DOHH2 (cell line): ENCODE measurements around the gene ACOT4.

ENCODE experiments used
- H3F3A ChIP-seq: fragments of 200-600 bp; sonication (generic), shearing (Covaris generic); 2 replicates; pipeline ENCODE4 v1.6.0; 2016; ENCODE audit warnings: antibody characterized with exemption, mild to moderate bottlenecking; ENCODE audit not compliant: control insufficient read depth, insufficient read depth
- H3K27ac ChIP-seq: fragments of 200-600 bp; sonication (generic); 2 replicates; pipeline ENCODE4 v1.5.1; 2014; ENCODE audit warnings: low read depth, mild to moderate bottlenecking, low read length, moderate library complexity
- H3K27me3 ChIP-seq: fragments of 200-600 bp; sonication (generic); 2 replicates; pipeline ENCODE4 v1.6.1; 2014; ENCODE audit warnings: mild to moderate bottlenecking, low read length, mixed read lengths; ENCODE audit not compliant: control insufficient read depth
- H3K36me3 ChIP-seq: fragments of 200-600 bp; sonication (generic); 2 replicates; pipeline ENCODE4 v1.6.1; 2014; ENCODE audit warnings: mild to moderate bottlenecking, low read length, moderate library complexity, mixed read lengths; ENCODE audit not compliant: control insufficient read depth
- H3K4me1 ChIP-seq: fragments of 200-600 bp; sonication (generic); 2 replicates; pipeline ENCODE4 v1.6.1; 2014; ENCODE audit warnings: mild to moderate bottlenecking, low read length, mixed read lengths; ENCODE audit not compliant: control insufficient read depth
- H3K4me2 ChIP-seq: fragments of 200-600 bp; sonication (generic); 2 replicates; pipeline ENCODE4 v1.6.0; 2014; ENCODE audit warnings: mild to moderate bottlenecking, low read length, moderate library complexity
- H3K4me3 ChIP-seq: fragments of 200-600 bp; sonication (generic); 2 replicates; pipeline ENCODE4 v1.5.1; 2014; ENCODE audit warnings: mild to moderate bottlenecking, low read length, mixed read lengths
- H3K79me2 ChIP-seq: fragments of 200-600 bp; sonication (generic); 2 replicates; pipeline ENCODE4 v1.6.1; 2014; ENCODE audit warnings: mild to moderate bottlenecking, low read length, mixed read lengths; ENCODE audit not compliant: control insufficient read depth
- H3K9me2 ChIP-seq: fragments of 200-600 bp; sonication (generic); replicated peaks from 2 replicates; pipeline ENCODE4 v1.6.1; 2014; ENCODE audit warnings: mild to moderate bottlenecking, low read length, mixed read lengths; ENCODE audit not compliant: control insufficient read depth
- H3K9me3 ChIP-seq: fragments of 200-600 bp; sonication (generic); 2 replicates; pipeline ENCODE4 v1.6.1; 2014; ENCODE audit warnings: antibody characterized with exemption, low read length, mixed read lengths; ENCODE audit not compliant: control insufficient read depth, insufficient read depth
- H4K20me1 ChIP-seq: fragments of 200-600 bp; sonication (generic); 2 replicates; pipeline ENCODE4 v1.6.0; 2014; ENCODE audit warnings: low read depth, mild to moderate bottlenecking, antibody characterized with exemption, low read length, moderate library complexity; ENCODE audit not compliant: control insufficient read depth, insufficient read depth
- EZH2phosphoT487 ChIP-seq: fragments of 200-600 bp; sonication (generic); IDR thresholded peaks from 2 replicates; pipeline ENCODE4 v1.6.1; 2017; ENCODE audit warnings: borderline replicate concordance, mild to moderate bottlenecking, antibody characterized with exemption, low read length, moderate library complexity, mixed read lengths
- TF ChIP-seq, protein P1 (sequence below): fragments of 200-600 bp; sonication (generic); IDR thresholded peaks from one replicate; pipeline ENCODE4 v1.5.1; 2014; ENCODE audit warnings: antibody characterized with exemption, mild to moderate bottlenecking, low read depth, low read length; ENCODE audit not compliant: poor library complexity, severe bottlenecking

Gene ACOT4

DNA sequence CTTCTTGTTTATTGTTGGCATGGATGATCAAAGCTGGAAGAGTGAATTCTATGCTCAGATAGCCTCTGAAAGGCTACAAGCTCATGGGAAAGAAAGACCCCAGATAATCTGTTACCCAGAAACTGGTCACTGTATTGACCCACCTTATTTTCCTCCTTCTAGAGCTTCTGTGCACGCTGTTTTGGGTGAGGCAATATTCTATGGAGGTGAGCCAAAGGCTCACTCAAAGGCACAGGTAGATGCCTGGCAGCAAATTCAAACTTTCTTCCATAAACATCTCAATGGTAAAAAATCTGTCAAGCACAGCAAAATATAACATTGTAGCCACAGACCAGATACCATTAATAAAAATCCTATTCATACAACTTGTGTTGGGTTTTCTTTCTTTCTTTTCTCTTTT lies 27.9 kb downstream of the ACOT4 start:
- Histone ChIP-seq H3K9me3 (no peaks in the 10 kb centered on the region), H3K79me2 (no peaks in the 10 kb centered on the region), H3K4me1 (no peaks in the 10 kb centered on the region), H3K4me3 (no peak overlapping the region), H3K4me2 (no peak overlapping the region), H3K9me2 (no peaks in the 10 kb centered on the region), H3K27me3 (no peaks in the 10 kb centered on the region), H3K27ac (no peak overlapping the region), H3F3A (no peaks in the 10 kb centered on the region), H4K20me1 (no peaks in the 10 kb centered on the region), H3K36me3 (no peaks in the 10 kb centered on the region)
- TF ChIP-seq, protein P1, sequence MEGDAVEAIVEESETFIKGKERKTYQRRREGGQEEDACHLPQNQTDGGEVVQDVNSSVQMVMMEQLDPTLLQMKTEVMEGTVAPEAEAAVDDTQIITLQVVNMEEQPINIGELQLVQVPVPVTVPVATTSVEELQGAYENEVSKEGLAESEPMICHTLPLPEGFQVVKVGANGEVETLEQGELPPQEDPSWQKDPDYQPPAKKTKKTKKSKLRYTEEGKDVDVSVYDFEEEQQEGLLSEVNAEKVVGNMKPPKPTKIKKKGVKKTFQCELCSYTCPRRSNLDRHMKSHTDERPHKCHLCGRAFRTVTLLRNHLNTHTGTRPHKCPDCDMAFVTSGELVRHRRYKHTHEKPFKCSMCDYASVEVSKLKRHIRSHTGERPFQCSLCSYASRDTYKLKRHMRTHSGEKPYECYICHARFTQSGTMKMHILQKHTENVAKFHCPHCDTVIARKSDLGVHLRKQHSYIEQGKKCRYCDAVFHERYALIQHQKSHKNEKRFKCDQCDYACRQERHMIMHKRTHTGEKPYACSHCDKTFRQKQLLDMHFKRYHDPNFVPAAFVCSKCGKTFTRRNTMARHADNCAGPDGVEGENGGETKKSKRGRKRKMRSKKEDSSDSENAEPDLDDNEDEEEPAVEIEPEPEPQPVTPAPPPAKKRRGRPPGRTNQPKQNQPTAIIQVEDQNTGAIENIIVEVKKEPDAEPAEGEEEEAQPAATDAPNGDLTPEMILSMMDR = no peak
- TF ChIP-seq EZH2phosphoT487 = no peak

DNA sequence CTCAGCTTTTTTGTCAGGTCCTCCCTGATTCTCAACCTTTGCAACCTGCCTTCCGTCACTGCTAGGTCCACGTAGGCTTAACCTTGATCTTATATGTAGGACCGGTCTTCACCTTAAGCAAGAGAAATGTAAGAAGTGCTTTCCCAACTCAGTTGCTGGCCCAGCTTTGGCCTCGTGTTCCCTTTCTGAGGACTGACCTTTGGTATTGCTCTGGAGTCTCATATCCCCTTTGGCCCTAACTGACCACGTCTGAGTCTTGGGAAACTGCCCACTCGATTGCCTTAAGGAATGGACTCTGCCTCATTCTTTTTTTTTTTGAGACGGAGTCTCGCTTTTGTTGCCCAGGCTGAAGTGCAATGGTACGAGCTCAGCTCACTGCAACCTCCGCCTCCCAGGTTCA lies 28.6 kb downstream of the ACOT4 start:
- TF ChIP-seq, protein P1 = no peak
- no peak for TF ChIP-seq EZH2phosphoT487
- Histone ChIP-seq H3K9me2 (no peaks in the 10 kb centered on the region), H3K4me2 (no peak overlapping the region)

DNA sequence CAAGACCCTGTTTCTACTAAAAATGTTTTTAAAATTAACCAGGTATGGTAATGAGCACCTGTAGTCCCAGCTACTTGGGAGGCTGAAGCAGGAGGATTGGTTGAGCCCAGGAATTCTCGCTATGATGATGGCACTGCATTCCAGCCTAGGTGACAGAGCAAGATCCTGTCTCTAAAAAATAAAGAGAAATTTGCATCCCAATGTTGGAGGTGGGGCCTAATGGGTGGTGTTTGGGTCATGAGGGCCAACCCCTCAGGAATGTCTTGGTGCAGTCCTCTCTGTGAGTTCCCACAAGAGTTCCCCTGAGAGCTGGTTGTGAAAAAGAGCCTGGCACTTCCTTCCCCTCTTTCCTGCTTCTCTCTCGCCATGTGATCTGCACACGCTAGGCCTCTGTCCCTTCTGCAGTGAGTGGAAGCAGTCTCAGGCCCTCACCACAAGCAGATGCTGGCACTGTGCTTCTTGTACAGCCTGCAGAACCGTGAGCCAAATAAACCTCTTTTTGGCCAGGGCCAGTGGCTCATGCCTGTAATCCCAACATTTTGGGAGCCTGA lies 31.9 kb downstream of the ACOT4 start:
- Histone ChIP-seq H3F3A (no peaks in the 10 kb centered on the region), H3K4me2 (no peak overlapping the region)
- TF ChIP-seq EZH2phosphoT487 = no peak
- TF ChIP-seq, protein P1 = no peak

More for the DNA sequence above, 28.6 kb downstream of the ACOT4 start:
- H4K20me1 ChIP-seq = no peaks in the 10 kb centered on the region
- H3K36me3 ChIP-seq = no peaks in the 10 kb centered on the region
- no peaks in the 10 kb centered on the region for H3K27me3 ChIP-seq
- no peaks in the 10 kb centered on the region for H3K79me2 ChIP-seq
- no peak overlapping the region for H3K4me3 ChIP-seq
- no peaks in the 10 kb centered on the region for H3K4me1 ChIP-seq
- H3K9me3 ChIP-seq = no peaks in the 10 kb centered on the region
- no peak overlapping the region for H3K27ac ChIP-seq
- H3F3A ChIP-seq = no peaks in the 10 kb centered on the region

DNA sequence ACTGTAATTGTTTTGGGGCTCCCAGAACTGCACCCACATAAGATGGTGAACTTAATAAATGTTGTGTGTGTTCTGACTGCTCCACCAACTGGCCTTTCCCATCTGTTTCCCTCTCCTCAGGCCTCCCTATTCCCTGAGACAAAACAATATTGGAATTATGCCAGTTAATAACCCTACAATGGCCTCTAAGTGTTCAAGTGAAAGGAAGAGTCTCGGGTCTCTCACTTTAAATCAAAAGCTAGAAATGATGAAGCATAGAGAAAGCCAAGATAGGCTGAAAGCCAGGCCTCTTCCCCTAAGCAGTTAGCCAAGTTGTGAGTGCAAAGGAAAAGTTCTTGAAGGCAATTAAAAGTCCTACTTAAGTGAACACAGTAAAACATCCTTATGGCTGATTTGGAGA lies 34.0 kb downstream of the ACOT4 start:
- Histone ChIP-seq H3K9me3 (no peaks in the 10 kb centered on the region), H3K4me3 (no peak overlapping the region), H4K20me1 (no peaks in the 10 kb centered on the region), H3K27me3 (no peaks in the 10 kb centered on the region), H3K4me1 (no peaks in the 10 kb centered on the region), H3K79me2 (no peaks in the 10 kb centered on the region), H3F3A (no peaks in the 10 kb centered on the region), H3K27ac (no peak overlapping the region), H3K4me2 (no peak overlapping the region), H3K9me2 (no peaks in the 10 kb centered on the region), H3K36me3 (no peaks in the 10 kb centered on the region)
- TF ChIP-seq, protein P1 = no peak
- no peak for TF ChIP-seq EZH2phosphoT487

More for the DNA sequence above, 31.9 kb downstream of the ACOT4 start:
- H3K27me3 ChIP-seq = no peaks in the 10 kb centered on the region
- H3K79me2 ChIP-seq = no peaks in the 10 kb centered on the region
- H4K20me1 ChIP-seq = no peaks in the 10 kb centered on the region
- no peaks in the 10 kb centered on the region for H3K36me3 ChIP-seq
- H3K27ac ChIP-seq = no peak overlapping the region
- no peaks in the 10 kb centered on the region for H3K4me1 ChIP-seq
- no peaks in the 10 kb centered on the region for H3K9me3 ChIP-seq
- H3K4me3 ChIP-seq = no peak overlapping the region
- no peaks in the 10 kb centered on the region for H3K9me2 ChIP-seq
